Epithelial cell of proximal tubule (primary cell): ENCODE data around the gene MOCS1. TPM values are rescaled to one million over a fixed set of nuclear protein-coding genes. Genes with fewer than 3 reads are reported as not detected.

Experiments
- DNase-seq: peaks from one replicate; pipeline ENCODE4 v3.0.0-alpha.2; 2011; ENCODE audit warnings: low read depth
- H3K4me3 ChIP-seq: 2 replicates; pipeline ENCODE4 v1.5.1; 2011; ENCODE audit warnings: low read depth, mild to moderate bottlenecking, low read length
- CTCF ChIP-seq: conservative IDR thresholded peaks from 2 replicates; pipeline ENCODE4 v1.5.1; 2012; ENCODE audit warnings: low read depth, mild to moderate bottlenecking, low read length
- total RNA-seq: library from RNA; depleted of rRNA; stranded (reverse); fragments of >200 nt; gene quantifications from 2 replicates; pipeline ENCODE4 v1.2.3, GENCODE V29; 2015

MOCS1 gene
- total RNA-seq, 1 donor from 2014 or later, result 6.5 TPM

GRCh38 chr6:39892490-39893129 is 41.7 kb downstream of the MOCS1 start:
- H3K4me3 ChIP-seq, result no peak overlapping the region
- no peak for DNase-seq
- TF ChIP-seq CTCF, result peak; percentile 81

- no peak overlapping the region for H3K4me3 ChIP-seq
- TF ChIP-seq CTCF, result no peak
- no peak for DNase-seq
Measured at GRCh38 chr6:39891976-39892375, 42.3 kb downstream of the MOCS1 start.

GRCh38 chr6:39891353-39891752 is 42.9 kb downstream of the MOCS1 start:
- TF ChIP-seq CTCF, result no peak
- no peak for DNase-seq
- H3K4me3 ChIP-seq, result no peak overlapping the region

GRCh38 chr6:39889229-39889628 is 45.0 kb downstream of the MOCS1 start:
- H3K4me3 ChIP-seq, result no peak overlapping the region
- no peak for DNase-seq
- no peak for TF ChIP-seq CTCF

GRCh38 chr6:39887692-39888450 is 46.4 kb downstream of the MOCS1 start:
- DNase-seq, result peak; percentile 58
- H3K4me3 ChIP-seq, result no peak overlapping the region
- no peak for TF ChIP-seq CTCF

GRCh38 chr6:39886871-39887270 is 47.4 kb downstream of the MOCS1 start:
- TF ChIP-seq CTCF, result no peak
- no peak overlapping the region for H3K4me3 ChIP-seq
- no peak for DNase-seq
